Erythroblast (primary cell): ENCODE data around the gene NUP210.
"Not testable (repeated sequence)": the region's sequence is repeated elsewhere in the genome, so short reads cannot be mapped to it uniquely, and the experiment has no call there.

Experiments
- GATA1 ChIP-seq: IDR thresholded peaks from 2 replicates; pipeline ENCODE4 v1.6.1; 2011; ENCODE audit warnings: low read depth, mild to moderate bottlenecking, control low read depth, low read length, moderate library complexity
- POLR2A ChIP-seq: IDR thresholded peaks from 2 replicates; pipeline ENCODE4 v1.6.1; 2011; ENCODE audit warnings: mild to moderate bottlenecking, low read length

DNA sequence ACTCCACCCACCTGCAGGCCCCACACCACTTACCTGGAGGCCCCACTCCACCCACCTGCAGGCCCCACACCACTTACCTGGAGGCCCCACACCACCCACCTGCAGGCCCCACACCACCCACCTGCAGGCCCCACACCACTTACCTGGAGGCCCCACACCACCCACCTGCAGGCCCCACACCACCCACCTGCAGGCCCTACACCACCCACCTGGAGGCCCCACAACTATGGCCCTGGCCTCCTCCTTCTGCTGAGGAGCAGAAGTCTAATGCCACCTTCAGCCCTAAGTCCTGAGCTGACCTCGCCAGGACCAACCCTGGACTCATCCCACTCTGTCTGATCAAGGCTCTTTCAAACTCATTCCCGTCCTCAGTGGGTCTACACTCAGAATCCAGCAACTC, 42.4 kb downstream of the NUP210 start:
- TF ChIP-seq POLR2A, GATA1: not testable (repeated sequence)
